ENCODE measurements around the gene SGIP1.
"Not testable (repeated sequence)": the region's sequence is repeated elsewhere in the genome, so short reads cannot be mapped to it uniquely, and the experiment has no call there.

Gene SGIP1

GRCh38 chr1:66770240-66770639, 236.3 kb downstream of the SGIP1 start:
- no peak for DNase-seq (ENCODE audit: low spot score)

DNA sequence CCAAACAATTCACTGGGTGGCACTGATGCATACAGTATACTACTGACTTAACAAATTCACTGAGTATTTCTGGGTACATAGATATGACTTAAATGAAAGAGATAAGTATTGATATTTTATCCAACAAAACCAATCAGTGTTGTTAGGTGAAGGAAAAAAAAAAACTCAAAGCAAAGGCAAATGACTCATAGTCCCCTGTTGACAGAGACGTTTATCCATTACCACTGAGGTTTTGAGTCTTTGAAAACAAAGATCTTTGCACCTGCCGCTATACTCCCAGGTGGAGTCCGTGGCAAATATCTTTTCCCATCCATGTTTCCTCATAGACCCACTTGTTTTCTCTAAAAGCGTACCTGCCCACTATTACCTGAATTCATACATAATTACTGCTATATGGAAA, 236.7 kb downstream of the SGIP1 start:
- no peak for DNase-seq (ENCODE audit: low spot score)

DNA sequence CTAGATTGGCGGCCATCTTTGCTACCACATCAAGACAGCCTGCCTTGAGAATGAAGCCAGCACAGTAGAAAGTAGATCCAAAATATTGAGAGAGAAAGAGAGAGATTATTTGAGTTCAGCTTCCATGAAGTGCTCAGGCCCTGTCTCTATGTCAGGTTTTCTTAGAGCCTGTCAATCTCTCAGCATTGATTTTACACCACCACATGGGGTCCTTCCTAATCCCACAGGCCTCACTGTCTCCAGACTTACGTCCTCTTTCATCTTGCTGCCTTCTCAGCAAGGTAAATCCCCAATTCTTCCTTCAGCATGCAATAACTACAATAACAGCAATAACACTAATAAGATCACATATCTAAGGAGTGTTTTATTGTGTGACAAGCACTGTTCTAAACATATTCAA, 239.3 kb downstream of the SGIP1 start:
- DNase-seq (ENCODE audit: low spot score) = no peak

DNA sequence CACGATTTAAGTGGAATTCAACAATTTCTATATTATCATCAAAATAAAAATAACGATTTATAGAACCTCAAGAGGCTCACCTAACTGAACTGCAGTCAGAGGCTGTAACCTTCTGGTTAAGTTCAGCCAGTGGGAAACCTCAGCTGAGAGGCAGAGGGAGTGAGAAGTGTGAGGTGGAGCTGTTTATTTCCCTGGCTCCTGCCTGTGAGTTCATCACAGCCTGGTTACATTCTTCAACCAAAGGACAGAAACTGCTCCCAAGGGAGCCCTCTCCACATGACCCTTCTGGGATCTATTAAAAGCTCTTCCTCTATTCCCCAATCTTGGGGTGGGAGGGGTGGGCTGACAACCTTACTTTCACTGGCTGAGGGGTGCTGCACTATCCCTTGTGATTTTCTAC, 240.5 kb downstream of the SGIP1 start:
- no peak for DNase-seq (ENCODE audit: low spot score)

DNA sequence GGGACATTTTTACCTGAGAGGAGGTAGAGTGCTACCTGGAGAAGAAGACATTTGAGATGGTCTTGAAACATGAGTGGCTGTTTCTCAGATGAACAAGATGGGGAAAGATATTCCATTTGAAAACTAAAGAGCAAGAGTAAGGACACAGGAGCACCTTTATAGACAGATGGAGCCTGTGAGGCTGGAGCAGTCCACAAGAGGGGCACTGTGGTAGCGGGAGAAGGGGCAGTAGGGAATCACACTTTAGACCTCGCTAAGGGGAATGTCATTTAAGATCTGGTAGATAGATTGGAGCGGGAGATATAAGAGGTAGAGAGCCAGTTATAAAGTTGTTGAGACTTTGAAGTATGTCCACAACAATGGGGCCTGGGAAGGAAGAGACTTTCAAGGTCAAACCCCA, 241.7 kb downstream of the SGIP1 start:
- no peak for DNase-seq (ENCODE audit: low spot score)

DNA sequence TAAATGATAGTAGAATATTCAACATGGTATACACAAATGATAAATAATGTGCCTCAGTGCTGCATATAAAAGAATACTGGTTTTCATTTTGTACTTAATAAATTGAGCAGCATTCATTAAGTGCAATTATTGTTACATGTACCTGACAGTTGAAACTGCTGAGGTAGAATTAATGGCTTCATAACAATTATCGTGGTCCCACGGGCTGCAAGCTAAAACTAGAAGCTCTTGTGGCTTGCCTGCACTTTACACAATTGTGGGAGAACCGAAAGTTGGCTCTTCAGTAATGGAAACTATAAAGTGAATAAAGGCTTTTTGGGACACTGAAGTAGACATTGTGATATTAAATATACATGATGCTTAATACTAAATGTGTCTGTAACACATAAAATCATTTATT, 243.9 kb downstream of the SGIP1 start:
- no peak for DNase-seq (ENCODE audit: low spot score)

DNA sequence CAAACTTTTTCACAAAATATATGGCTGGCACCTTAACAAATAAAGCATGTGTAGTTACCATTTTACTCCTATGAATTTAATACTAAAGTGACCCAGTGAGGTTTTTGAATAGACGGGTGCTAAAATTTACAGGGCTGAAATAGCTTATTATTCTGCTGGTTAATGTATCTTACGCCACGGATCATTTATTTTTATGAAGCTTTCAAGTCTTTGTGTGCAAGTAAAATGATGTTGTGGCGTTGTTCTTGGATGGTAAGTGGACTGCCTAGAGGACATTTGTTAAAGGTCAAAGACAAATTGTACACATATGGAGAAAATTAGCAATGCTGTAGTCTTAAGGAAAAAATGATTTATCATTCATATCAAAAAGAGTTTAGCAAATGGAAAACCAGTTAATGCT, 244.3 kb downstream of the SGIP1 start:
- no peak for DNase-seq (ENCODE audit: low spot score)

GRCh38 chr1:66778969-66779368, 245.0 kb downstream of the SGIP1 start:
- no peak for DNase-seq (ENCODE audit: low spot score)

DNA sequence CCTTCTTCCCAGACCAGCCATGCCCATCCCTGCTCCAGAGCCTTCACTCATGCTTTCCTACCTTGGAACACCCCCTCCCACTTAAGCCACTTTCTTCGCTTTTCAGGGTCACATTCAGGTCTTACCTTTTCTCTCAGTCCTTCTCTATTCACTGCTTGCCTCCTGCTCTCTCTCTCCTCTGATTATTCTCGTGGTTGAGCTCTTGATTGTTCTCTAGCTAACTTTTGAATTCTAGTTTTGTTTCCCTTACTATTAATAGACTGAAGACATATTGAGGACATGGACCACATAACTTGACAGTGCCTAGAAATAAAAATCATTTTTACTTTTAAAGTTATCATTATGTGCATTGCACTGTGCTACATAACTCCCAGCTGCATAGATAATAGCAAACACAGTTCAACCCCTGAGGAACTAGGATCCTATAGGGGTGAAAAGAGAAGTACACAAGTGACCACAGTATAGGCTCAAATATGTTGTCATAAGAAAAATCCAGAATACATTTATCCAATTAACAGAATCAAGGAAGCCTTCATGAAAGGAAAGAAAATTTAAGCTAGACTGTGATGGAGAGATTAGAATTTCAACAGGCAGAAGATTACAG, 245.6 kb downstream of the SGIP1 start:
- DNase-seq (ENCODE audit: low spot score) = no peak

GRCh38 chr1:66785800-66786199, 251.8 kb downstream of the SGIP1 start:
- DNase-seq (ENCODE audit: low spot score) = not testable (repeated sequence)

DNA sequence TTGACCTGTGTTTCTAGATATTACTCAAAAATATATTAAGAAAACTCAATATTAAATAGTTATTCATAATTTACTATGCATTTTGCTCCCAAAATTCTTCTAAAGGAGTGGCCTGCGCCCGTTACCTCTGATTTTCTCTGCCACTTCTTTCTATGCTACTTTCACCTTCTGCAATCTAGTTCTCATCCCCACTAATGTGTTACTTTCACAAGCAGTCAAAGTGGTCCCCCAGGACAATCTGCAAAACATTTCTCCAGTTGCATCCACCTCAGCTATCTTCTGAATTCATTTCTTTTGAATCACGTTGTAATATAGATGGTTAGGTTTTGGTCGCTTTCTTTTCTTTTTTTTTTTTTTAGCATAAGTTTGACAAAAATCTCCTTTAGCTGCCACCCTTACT, 253.7 kb downstream of the SGIP1 start:
- no peak for DNase-seq (ENCODE audit: low spot score)

- peak; percentile 10 for DNase-seq (ENCODE audit: low spot score)
These were observed 254.4 kb downstream of the SGIP1 start for GRCh38 chr1:66788231-66788939.

DNA sequence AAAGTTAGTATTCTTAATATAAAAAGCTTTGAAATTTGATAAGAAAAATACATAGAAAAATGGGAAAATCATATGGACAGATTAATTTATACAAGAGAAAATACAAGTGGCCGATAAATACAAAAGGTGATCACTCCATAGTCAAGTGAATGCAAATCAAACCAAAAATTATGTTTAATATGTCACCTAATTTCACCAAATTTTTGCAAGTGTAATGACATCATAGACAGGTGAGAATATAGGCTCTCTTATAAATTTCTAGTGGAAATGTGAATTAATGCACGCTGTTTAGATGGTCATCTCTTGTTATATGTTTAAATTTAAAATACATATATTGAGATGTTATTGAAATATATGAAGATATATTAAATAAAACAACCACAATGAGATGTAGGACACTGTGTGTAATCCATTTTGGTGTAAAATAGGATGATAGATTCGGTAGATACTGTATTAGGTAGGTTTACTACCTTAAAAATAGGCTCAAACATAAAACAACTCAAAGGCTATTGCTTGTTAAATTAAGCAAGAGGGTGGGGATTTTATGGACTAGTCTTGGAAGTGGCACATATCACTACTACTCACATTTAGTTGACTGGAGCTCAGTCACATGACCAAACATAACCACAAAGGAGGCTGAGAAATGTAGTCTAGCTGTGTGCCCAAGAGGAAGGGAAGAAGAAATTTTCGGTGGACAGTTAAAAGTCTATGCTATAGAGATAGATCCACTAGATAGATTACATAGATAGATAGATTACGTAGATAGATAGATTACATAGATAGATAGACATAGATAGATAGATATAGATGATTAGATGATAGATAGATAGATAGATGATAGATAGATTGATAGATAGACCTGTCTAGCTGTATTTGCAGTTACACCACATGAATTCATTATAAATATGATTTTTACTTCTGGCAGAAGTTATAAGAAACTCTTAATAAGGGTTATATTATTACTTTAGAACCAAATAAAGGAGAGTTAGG, 258.0 kb downstream of the SGIP1 start:
- DNase-seq (ENCODE audit: low spot score) = no peak

- not testable (repeated sequence) for DNase-seq (ENCODE audit: low spot score)
These were observed 261.9 kb downstream of the SGIP1 start for GRCh38 chr1:66795839-66796238.

Measured in germinal center (tissue), 1 donor.